ENCODE data around the gene ACHE. TPM values are rescaled to one million over a fixed set of nuclear protein-coding genes. Genes with fewer than 3 reads are reported as not detected.

ACHE gene
- polyA plus RNA-seq, 4 donors, result 3.8 to 5.6 (median 4.9) TPM

- no peak for DNase-seq (ENCODE audit: low read depth in 4 of 4, low spot score in 2 of 4)
These were observed 9.3 kb downstream of the ACHE start for GRCh38 chr7:100886142-100886935.

- DNase-seq (ENCODE audit: low read depth in 4 of 4, low spot score in 2 of 4), result no peak
These were observed 10.1 kb downstream of the ACHE start for GRCh38 chr7:100885440-100886141.

GRCh38 chr7:100884736-100885439 lies 10.8 kb downstream of the ACHE start:
- DNase-seq (ENCODE audit: low read depth in 4 of 4, low spot score in 2 of 4), result no peak

GRCh38 chr7:100882785-100883526 lies 12.7 kb downstream of the ACHE start:
- no peak for DNase-seq (ENCODE audit: low read depth in 4 of 4, low spot score in 2 of 4)

GRCh38 chr7:100882201-100882600 lies 13.5 kb downstream of the ACHE start:
- no peak for DNase-seq (ENCODE audit: low read depth in 4 of 4, low spot score in 2 of 4)

GRCh38 chr7:100881136-100881535 lies 14.6 kb downstream of the ACHE start:
- DNase-seq (ENCODE audit: low read depth in 4 of 4, low spot score in 2 of 4), result no peak

- no peak for DNase-seq (ENCODE audit: low read depth in 4 of 4, low spot score in 2 of 4)
These were observed 15.0 kb downstream of the ACHE start for GRCh38 chr7:100880645-100881044.

GRCh38 chr7:100879685-100880261 lies 15.9 kb downstream of the ACHE start:
- DNase-seq (ENCODE audit: low read depth in 4 of 4, low spot score in 2 of 4), result no peak

- no peak for DNase-seq (ENCODE audit: low read depth in 4 of 4, low spot score in 2 of 4)
These were observed 17.0 kb downstream of the ACHE start for GRCh38 chr7:100878685-100879084.

- no peak for DNase-seq (ENCODE audit: low read depth in 4 of 4, low spot score in 2 of 4)
These were observed 17.7 kb downstream of the ACHE start for GRCh38 chr7:100878013-100878412.

GRCh38 chr7:100875356-100875751 lies 20.3 kb downstream of the ACHE start:
- no peak for DNase-seq (ENCODE audit: low read depth in 4 of 4, low spot score in 2 of 4)

GRCh38 chr7:100874577-100875355 lies 20.9 kb downstream of the ACHE start, which contains the start of gene SRRT:
TSS of gene SRRT (plus strand) at chr7:100875103. CDS start at chr7:100875591, 488 bp downstream.
- peak; percentile 96 to 98 (median 97) for DNase-seq (ENCODE audit: low read depth in 4 of 4, low spot score in 2 of 4)

GRCh38 chr7:100874300-100874576 lies 21.4 kb downstream of the ACHE start:
- DNase-seq (ENCODE audit: low read depth in 4 of 4, low spot score in 2 of 4), result no peak

GRCh38 chr7:100873599-100874299 lies 21.9 kb downstream of the ACHE start:
- no peak for DNase-seq (ENCODE audit: low read depth in 4 of 4, low spot score in 2 of 4)

GRCh38 chr7:100867776-100868485 lies 27.8 kb downstream of the ACHE start:
- no peak for DNase-seq (ENCODE audit: low read depth in 4 of 4, low spot score in 2 of 4)

- DNase-seq (ENCODE audit: low read depth in 4 of 4, low spot score in 2 of 4), result peak in 3 of 4 donors; percentile 85 to 92 (median 88)
These were observed 28.5 kb downstream of the ACHE start, which contains the start of gene TRIP6 for GRCh38 chr7:100867040-100867775. TSS of gene TRIP6 (plus strand) at chr7:100867387. CDS start at chr7:100867498, 111 bp downstream.

GRCh38 chr7:100866729-100867039 lies 29.0 kb downstream of the ACHE start:
- DNase-seq (ENCODE audit: low read depth in 4 of 4, low spot score in 2 of 4), result no peak

Data from left renal cortex interstitium (tissue), 4 donors.